Measurements from ENCODE around the gene SYCP2L.
A peak's percentile ranks its signal among the peaks of the same experiment; 100 is the strongest.

The SYCP2L gene

GRCh38 chr6:11015102-11015501, 128.2 kb downstream of the SYCP2L start:
- Histone ChIP-seq H2AK5ac (ENCODE audit: low read length) (no peak overlapping the region), H3K18ac (ENCODE audit: low read length) (no peak overlapping the region), H4K5ac (ENCODE audit: low read length) (no peak overlapping the region), H3K27me3 (ENCODE audit: insufficient read depth, low read length, poor library complexity) (no peaks in the 10 kb centered on the region), H3K27ac (ENCODE audit: low read depth, low read length) (no peak overlapping the region), H3K36me3 (ENCODE audit: control insufficient read depth, insufficient read depth, low read length) (no peaks in the 10 kb centered on the region), H2BK5ac (ENCODE audit: low read length) (no peak overlapping the region), H4K8ac (ENCODE audit: low read depth, low read length) (no peak overlapping the region), H3K4me1 (ENCODE audit: control insufficient read depth, low read depth, low read length) (peaks cover 4% of the 10 kb centered on the region), H2BK15ac (replicated peaks; ENCODE audit: low read depth) (no peak overlapping the region), H3K79me2 (ENCODE audit: control insufficient read depth, insufficient read depth, low read length) (no peaks in the 10 kb centered on the region), H3K56ac (ENCODE audit: low read length) (no peak overlapping the region), H3K4me2 (ENCODE audit: low read length) (no peak overlapping the region), H3K4ac (ENCODE audit: low read depth, low read length) (no peak overlapping the region), H3K4me3 (ENCODE audit: low read length) (no peak overlapping the region), H3K79me1 (ENCODE audit: low read length) (no peaks in the 10 kb centered on the region), H3K9ac (ENCODE audit: low read length) (no peak overlapping the region), H2BK120ac (ENCODE audit: low read depth, low read length) (no peak overlapping the region), H3K23ac (ENCODE audit: low read length) (no peak overlapping the region)
- DNase-seq, result no peak

GRCh38 chr6:11016452-11016851, 129.6 kb downstream of the SYCP2L start:
- H3K4ac ChIP-seq (ENCODE audit: low read depth, low read length), result no peak overlapping the region
- H3K4me2 ChIP-seq (ENCODE audit: low read length), result no peak overlapping the region
- H3K56ac ChIP-seq (ENCODE audit: low read length), result no peak overlapping the region
- H4K8ac ChIP-seq (ENCODE audit: low read depth, low read length), result no peak overlapping the region
- no peaks in the 10 kb centered on the region for H3K36me3 ChIP-seq (ENCODE audit: control insufficient read depth, insufficient read depth, low read length)
- no peaks in the 10 kb centered on the region for H3K27me3 ChIP-seq (ENCODE audit: insufficient read depth, low read length, poor library complexity)
- no peak overlapping the region for H3K18ac ChIP-seq (ENCODE audit: low read length)
- H3K27ac ChIP-seq (ENCODE audit: low read depth, low read length), result no peak overlapping the region
- H2BK120ac ChIP-seq (ENCODE audit: low read depth, low read length), result no peak overlapping the region
- no peak overlapping the region for H3K23ac ChIP-seq (ENCODE audit: low read length)
- no peak for DNase-seq
- no CpG with 5 or more reads among the region's 1 CpG for WGBS (ENCODE audit: extremely low coverage, insufficient coverage, low lambda C conversion rate)
- no peak overlapping the region for H4K5ac ChIP-seq (ENCODE audit: low read length)
- H3K9ac ChIP-seq (ENCODE audit: low read length), result no peak overlapping the region
- no peak overlapping the region for H2BK15ac ChIP-seq (replicated peaks; ENCODE audit: low read depth)
- no peak overlapping the region for H3K4me3 ChIP-seq (ENCODE audit: low read length)
- H3K79me2 ChIP-seq (ENCODE audit: control insufficient read depth, insufficient read depth, low read length), result no peaks in the 10 kb centered on the region
- peaks cover 8% of the 10 kb centered on the region for H3K4me1 ChIP-seq (ENCODE audit: control insufficient read depth, low read depth, low read length)
- H2BK5ac ChIP-seq (ENCODE audit: low read length), result no peak overlapping the region
- H2AK5ac ChIP-seq (ENCODE audit: low read length), result no peak overlapping the region
- no peaks in the 10 kb centered on the region for H3K79me1 ChIP-seq (ENCODE audit: low read length)

DNA sequence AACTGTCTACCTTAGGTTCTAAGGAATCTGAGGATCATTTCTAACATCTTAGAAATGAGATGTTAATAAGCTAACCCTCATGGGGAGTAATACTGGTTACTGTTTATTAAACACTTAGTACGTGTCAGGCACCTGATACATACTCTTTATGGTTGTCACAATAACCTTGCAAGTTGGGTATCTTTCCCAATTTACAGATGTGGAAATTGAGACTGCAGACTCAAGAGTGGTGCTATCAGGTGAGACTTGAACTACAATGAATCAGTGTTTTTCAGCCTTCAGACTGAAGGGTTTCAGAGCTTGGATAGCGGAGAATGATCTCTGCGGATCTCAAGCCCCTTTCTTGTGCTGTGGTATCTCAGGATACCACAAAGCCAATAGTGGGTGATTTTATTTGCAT, 130.2 kb downstream of the SYCP2L start:
- H3K79me2 ChIP-seq (ENCODE audit: control insufficient read depth, insufficient read depth, low read length), result no peaks in the 10 kb centered on the region
- H3K56ac ChIP-seq (ENCODE audit: low read length), result no peak overlapping the region
- peak overlapping the region; percentile 54 for H3K27ac ChIP-seq (ENCODE audit: low read depth, low read length)
- no peak overlapping the region for H3K9ac ChIP-seq (ENCODE audit: low read length)
- H4K8ac ChIP-seq (ENCODE audit: low read depth, low read length), result no peak overlapping the region
- H3K36me3 ChIP-seq (ENCODE audit: control insufficient read depth, insufficient read depth, low read length), result no peaks in the 10 kb centered on the region
- no peak overlapping the region for H3K23ac ChIP-seq (ENCODE audit: low read length)
- H3K4ac ChIP-seq (ENCODE audit: low read depth, low read length), result no peak overlapping the region
- H3K4me1 ChIP-seq (ENCODE audit: control insufficient read depth, low read depth, low read length), result peaks cover 8% of the 10 kb centered on the region
- H3K79me1 ChIP-seq (ENCODE audit: low read length), result no peaks in the 10 kb centered on the region
- H3K18ac ChIP-seq (ENCODE audit: low read length), result no peak overlapping the region
- H3K27me3 ChIP-seq (ENCODE audit: insufficient read depth, low read length, poor library complexity), result no peaks in the 10 kb centered on the region
- DNase-seq, result no peak
- no peak overlapping the region for H2BK5ac ChIP-seq (ENCODE audit: low read length)
- no peak overlapping the region for H3K4me2 ChIP-seq (ENCODE audit: low read length)
- WGBS (ENCODE audit: extremely low coverage, insufficient coverage, low lambda C conversion rate), result no CpG with 5 or more reads among the region's 3 CpGs
- no peak overlapping the region for H2BK15ac ChIP-seq (replicated peaks; ENCODE audit: low read depth)
- H4K5ac ChIP-seq (ENCODE audit: low read length), result no peak overlapping the region
- no peak overlapping the region for H2AK5ac ChIP-seq (ENCODE audit: low read length)
- H2BK120ac ChIP-seq (ENCODE audit: low read depth, low read length), result no peak overlapping the region
- no peak overlapping the region for H3K4me3 ChIP-seq (ENCODE audit: low read length)

DNA sequence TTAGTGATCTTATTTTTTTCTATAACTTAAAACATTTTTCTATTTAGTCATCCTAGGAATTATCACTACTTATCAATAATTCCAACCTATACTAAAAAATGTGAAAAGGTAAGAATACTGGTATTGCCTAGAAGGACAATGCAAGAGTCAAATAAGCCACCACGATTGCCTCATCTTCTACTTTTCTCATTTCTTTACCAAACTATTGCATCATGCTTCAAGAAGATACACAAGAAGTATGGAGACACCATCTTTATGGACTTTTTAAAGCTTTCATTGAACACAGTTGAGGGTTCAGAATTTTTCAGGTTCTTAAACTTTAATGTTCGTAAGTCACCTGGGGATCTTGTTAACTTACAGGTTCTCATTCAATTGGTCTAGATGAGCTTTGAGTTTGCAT, 131.4 kb downstream of the SYCP2L start:
- H4K8ac ChIP-seq (ENCODE audit: low read depth, low read length), result no peak overlapping the region
- no peaks in the 10 kb centered on the region for H3K36me3 ChIP-seq (ENCODE audit: control insufficient read depth, insufficient read depth, low read length)
- no peak overlapping the region for H3K4ac ChIP-seq (ENCODE audit: low read depth, low read length)
- H3K18ac ChIP-seq (ENCODE audit: low read length), result no peak overlapping the region
- no peak overlapping the region for H4K5ac ChIP-seq (ENCODE audit: low read length)
- H3K27me3 ChIP-seq (ENCODE audit: insufficient read depth, low read length, poor library complexity), result no peaks in the 10 kb centered on the region
- H2AK5ac ChIP-seq (ENCODE audit: low read length), result no peak overlapping the region
- no CpG with 5 or more reads among the region's 2 CpGs for WGBS (ENCODE audit: extremely low coverage, insufficient coverage, low lambda C conversion rate)
- no peak overlapping the region for H2BK120ac ChIP-seq (ENCODE audit: low read depth, low read length)
- no peak overlapping the region for H3K4me3 ChIP-seq (ENCODE audit: low read length)
- no peak overlapping the region for H3K56ac ChIP-seq (ENCODE audit: low read length)
- H2BK5ac ChIP-seq (ENCODE audit: low read length), result no peak overlapping the region
- no peak overlapping the region for H3K9ac ChIP-seq (ENCODE audit: low read length)
- no peak overlapping the region for H3K23ac ChIP-seq (ENCODE audit: low read length)
- peaks cover 7% of the 10 kb centered on the region for H3K4me1 ChIP-seq (ENCODE audit: control insufficient read depth, low read depth, low read length)
- H3K79me1 ChIP-seq (ENCODE audit: low read length), result no peaks in the 10 kb centered on the region
- no peak overlapping the region for H3K27ac ChIP-seq (ENCODE audit: low read depth, low read length)
- no peaks in the 10 kb centered on the region for H3K79me2 ChIP-seq (ENCODE audit: control insufficient read depth, insufficient read depth, low read length)
- H2BK15ac ChIP-seq (replicated peaks; ENCODE audit: low read depth), result no peak overlapping the region
- no peak overlapping the region for H3K4me2 ChIP-seq (ENCODE audit: low read length)
- DNase-seq, result no peak

GRCh38 chr6:11021003-11021402, 134.2 kb downstream of the SYCP2L start:
- H3K79me2 ChIP-seq (ENCODE audit: control insufficient read depth, insufficient read depth, low read length), result no peaks in the 10 kb centered on the region
- peaks cover 5% of the 10 kb centered on the region for H3K4me1 ChIP-seq (ENCODE audit: control insufficient read depth, low read depth, low read length)
- H4K8ac ChIP-seq (ENCODE audit: low read depth, low read length), result no peak overlapping the region
- H4K5ac ChIP-seq (ENCODE audit: low read length), result no peak overlapping the region
- DNase-seq, result no peak
- H3K56ac ChIP-seq (ENCODE audit: low read length), result no peak overlapping the region
- H3K27ac ChIP-seq (ENCODE audit: low read depth, low read length), result no peak overlapping the region
- no peak overlapping the region for H2BK15ac ChIP-seq (replicated peaks; ENCODE audit: low read depth)
- H3K4ac ChIP-seq (ENCODE audit: low read depth, low read length), result no peak overlapping the region
- H3K4me2 ChIP-seq (ENCODE audit: low read length), result no peak overlapping the region
- no peaks in the 10 kb centered on the region for H3K36me3 ChIP-seq (ENCODE audit: control insufficient read depth, insufficient read depth, low read length)
- no peak overlapping the region for H3K18ac ChIP-seq (ENCODE audit: low read length)
- H2AK5ac ChIP-seq (ENCODE audit: low read length), result no peak overlapping the region
- no peaks in the 10 kb centered on the region for H3K79me1 ChIP-seq (ENCODE audit: low read length)
- H2BK120ac ChIP-seq (ENCODE audit: low read depth, low read length), result no peak overlapping the region
- no peaks in the 10 kb centered on the region for H3K27me3 ChIP-seq (ENCODE audit: insufficient read depth, low read length, poor library complexity)
- no CpG with 5 or more reads among the region's 2 CpGs for WGBS (ENCODE audit: extremely low coverage, insufficient coverage, low lambda C conversion rate)
- H3K4me3 ChIP-seq (ENCODE audit: low read length), result no peak overlapping the region
- no peak overlapping the region for H3K23ac ChIP-seq (ENCODE audit: low read length)
- H3K9ac ChIP-seq (ENCODE audit: low read length), result no peak overlapping the region
- no peak overlapping the region for H2BK5ac ChIP-seq (ENCODE audit: low read length)

- no CpG with 5 or more reads among the region's 7 CpGs for WGBS (ENCODE audit: extremely low coverage, insufficient coverage, low lambda C conversion rate)
Observed at GRCh38 chr6:11021714-11022113, 134.9 kb downstream of the SYCP2L start.

More at GRCh38 chr6:11021714-11022113, 134.9 kb downstream of the SYCP2L start:
- H2BK5ac ChIP-seq (ENCODE audit: low read length), result no peak overlapping the region
- no peak overlapping the region for H3K9ac ChIP-seq (ENCODE audit: low read length)
- H3K27ac ChIP-seq (ENCODE audit: low read depth, low read length), result no peak overlapping the region
- H3K4me2 ChIP-seq (ENCODE audit: low read length), result no peak overlapping the region
- DNase-seq, result no peak
- H3K23ac ChIP-seq (ENCODE audit: low read length), result no peak overlapping the region
- H2BK15ac ChIP-seq (replicated peaks; ENCODE audit: low read depth), result no peak overlapping the region
- H3K4ac ChIP-seq (ENCODE audit: low read depth, low read length), result no peak overlapping the region
- H2BK120ac ChIP-seq (ENCODE audit: low read depth, low read length), result no peak overlapping the region
- no peak overlapping the region for H4K5ac ChIP-seq (ENCODE audit: low read length)
- no peak overlapping the region for H3K18ac ChIP-seq (ENCODE audit: low read length)
- H3K79me2 ChIP-seq (ENCODE audit: control insufficient read depth, insufficient read depth, low read length), result no peaks in the 10 kb centered on the region
- no peak overlapping the region for H2AK5ac ChIP-seq (ENCODE audit: low read length)
- peaks cover 8% of the 10 kb centered on the region for H3K4me1 ChIP-seq (ENCODE audit: control insufficient read depth, low read depth, low read length)
- no peak overlapping the region for H3K56ac ChIP-seq (ENCODE audit: low read length)
- no peaks in the 10 kb centered on the region for H3K36me3 ChIP-seq (ENCODE audit: control insufficient read depth, insufficient read depth, low read length)
- H3K27me3 ChIP-seq (ENCODE audit: insufficient read depth, low read length, poor library complexity), result no peaks in the 10 kb centered on the region
- no peaks in the 10 kb centered on the region for H3K79me1 ChIP-seq (ENCODE audit: low read length)
- no peak overlapping the region for H4K8ac ChIP-seq (ENCODE audit: low read depth, low read length)
- no peak overlapping the region for H3K4me3 ChIP-seq (ENCODE audit: low read length)

Measured in mesendoderm (in vitro differentiated cells).